CD4-positive, alpha-beta T cell treated with Interleukin-15 for 4 hours (primary cell): Measurements from ENCODE around the gene PMEPA1.

Experiments
- DNase-seq: peaks from one replicate; pipeline ENCODE4 v3.0.0-alpha.2; 2020; ENCODE audit warnings: low spot score

The PMEPA1 gene

DNA sequence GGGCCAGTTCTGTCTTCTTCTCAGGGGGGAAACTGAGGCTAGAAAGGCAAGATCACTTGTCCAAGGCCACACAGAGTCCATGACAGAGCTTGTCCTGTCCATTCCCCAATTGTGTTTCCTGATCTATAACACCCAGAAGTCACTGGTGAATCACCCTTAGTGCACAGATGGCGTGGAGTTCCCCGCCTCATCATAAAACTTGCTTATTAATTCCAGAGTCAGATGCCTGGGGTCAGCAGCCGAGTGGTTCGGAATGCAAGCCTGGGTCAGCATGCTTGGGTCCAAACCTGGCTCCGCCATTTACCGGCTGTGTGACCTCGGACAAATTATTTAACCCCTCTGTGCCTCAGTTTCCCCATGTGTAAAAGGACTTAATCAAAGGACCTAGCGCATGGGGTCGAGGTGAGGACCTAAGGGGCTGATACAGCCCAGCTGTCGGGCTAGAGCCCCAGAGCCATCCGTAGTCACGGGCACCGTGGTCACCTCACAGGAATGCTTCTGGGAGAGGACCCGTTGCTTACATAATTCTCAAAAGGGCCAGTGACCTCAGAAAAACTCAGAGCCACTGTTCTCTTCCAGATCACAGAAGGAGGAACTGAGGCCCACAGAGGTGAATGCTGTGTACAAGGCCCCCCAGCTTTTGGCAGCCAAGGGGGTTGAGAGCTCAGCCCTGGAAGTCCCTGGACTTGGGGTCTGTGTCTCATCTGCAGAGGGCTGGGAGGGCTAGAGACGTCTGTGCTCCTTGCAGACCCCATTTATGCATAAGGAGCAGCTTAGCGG, 88.2 kb downstream of the PMEPA1 start:
- DNase-seq, result no peak

- DNase-seq, result no peak
Observed at GRCh38 chr20:57620999-57621398, 88.8 kb downstream of the PMEPA1 start.

- peak; percentile 61 for DNase-seq
Observed at GRCh38 chr20:57620274-57620990, 89.4 kb downstream of the PMEPA1 start, which contains the start of gene ZBP1. Gene ZBP1 (minus strand): TSS chr20:57620426. CDS start chr20:57620295, 131 bp downstream.

DNA sequence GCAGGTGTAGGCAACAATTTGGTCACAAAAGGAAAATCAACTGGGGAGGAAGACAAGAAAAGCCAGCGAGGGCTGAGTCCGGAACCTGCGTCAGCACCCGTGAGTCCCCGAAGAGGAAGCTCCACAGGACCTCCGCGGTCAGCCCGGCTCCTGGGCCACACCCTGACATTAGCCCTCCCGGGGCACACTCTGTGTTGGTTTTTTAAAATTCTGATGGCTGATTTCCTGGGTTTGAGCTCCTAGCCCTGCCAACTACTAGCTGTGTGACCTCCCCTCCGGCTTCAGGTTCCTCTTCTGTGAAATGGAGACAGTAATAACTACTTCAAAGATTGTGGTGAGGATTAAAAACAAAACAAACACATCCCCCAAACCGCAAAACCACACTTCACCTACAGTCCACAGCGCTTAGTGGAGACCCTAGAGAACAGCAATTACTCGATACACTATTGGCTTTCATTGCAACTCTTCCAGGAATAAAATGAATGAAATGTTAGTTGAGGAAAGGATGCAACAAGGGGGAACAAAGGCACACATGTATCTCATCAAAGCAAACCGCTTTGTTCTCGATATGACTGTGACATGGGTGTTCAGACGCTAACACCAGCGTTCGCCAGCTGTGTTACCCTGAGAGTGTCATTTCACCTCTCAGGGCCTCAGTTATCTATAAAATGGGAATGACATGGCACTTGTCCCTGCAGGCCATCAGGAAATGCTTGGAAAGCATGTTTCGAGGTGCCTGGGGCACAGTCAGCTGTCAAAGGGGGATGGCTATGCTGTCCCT, 90.6 kb downstream of the PMEPA1 start:
- peak; percentile 87 for DNase-seq

GRCh38 chr20:57618764-57619050, 91.1 kb downstream of the PMEPA1 start:
- no peak for DNase-seq

DNA sequence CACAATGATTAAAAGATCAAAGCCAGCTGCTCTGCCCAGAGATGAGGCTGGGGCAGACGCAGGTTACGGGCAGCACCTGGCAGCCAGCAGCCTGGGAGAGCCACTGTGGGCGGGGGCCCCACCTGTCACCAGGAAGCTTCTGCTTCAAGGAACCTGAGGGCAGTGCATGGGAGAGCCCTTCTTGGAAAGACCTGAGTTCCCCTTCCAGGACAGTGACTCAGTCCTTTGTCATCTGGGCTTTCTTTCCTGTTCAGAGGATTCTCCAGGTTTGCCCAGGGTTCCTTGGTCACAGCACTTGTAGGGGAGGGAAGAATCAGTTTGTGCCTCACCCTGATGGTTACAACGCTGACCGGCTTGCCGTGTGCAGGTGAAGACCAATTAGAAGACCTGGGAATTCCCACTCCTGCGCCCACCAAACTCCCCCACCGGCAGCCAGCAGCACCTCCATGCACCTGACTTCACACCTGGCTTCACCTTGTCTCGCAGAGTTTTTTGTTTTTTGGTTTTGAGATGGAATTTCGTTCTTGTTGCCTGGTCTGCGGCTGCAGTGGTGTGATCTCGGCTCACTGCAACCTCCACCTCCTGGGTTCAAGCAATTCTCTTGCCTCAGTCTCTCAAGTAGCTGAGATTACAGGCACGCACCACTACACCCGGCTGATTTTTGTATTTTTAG, 91.6 kb downstream of the PMEPA1 start:
- peak; percentile 71 for DNase-seq

DNA sequence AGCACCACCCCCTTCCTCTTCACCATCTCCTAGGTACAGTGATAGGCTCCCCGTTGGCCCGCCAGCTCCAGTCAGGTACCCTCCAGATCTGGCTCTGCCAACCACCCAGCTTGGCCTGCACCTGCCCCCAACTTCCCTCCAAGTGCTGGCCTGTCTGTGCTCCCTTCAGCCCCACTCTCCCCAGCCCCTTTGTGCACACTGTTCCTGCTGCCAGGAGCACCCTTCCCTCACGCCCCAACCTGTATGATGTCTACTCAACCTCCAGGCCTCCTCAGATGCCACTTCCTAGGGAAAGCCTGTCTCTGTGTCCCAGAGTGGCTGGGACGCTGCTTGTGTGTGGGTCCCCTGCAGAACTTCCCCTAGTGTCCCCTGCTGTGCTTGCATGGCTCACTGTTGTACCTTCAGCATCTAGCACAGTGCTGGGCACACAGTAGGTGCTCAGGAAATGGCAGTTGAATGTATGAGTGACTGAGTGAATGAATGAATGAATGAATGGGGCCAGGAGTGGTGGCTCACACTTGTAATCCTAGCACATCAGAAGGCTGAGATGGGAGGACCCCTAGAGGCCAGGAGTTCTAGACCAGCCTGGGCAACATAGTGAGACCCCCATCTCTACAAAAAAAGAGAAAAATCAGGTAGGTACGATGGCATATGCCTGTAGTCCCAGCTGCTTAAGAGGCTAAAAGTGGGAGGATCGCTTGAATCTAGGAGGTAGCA, 92.6 kb downstream of the PMEPA1 start:
- DNase-seq, result no peak

DNA sequence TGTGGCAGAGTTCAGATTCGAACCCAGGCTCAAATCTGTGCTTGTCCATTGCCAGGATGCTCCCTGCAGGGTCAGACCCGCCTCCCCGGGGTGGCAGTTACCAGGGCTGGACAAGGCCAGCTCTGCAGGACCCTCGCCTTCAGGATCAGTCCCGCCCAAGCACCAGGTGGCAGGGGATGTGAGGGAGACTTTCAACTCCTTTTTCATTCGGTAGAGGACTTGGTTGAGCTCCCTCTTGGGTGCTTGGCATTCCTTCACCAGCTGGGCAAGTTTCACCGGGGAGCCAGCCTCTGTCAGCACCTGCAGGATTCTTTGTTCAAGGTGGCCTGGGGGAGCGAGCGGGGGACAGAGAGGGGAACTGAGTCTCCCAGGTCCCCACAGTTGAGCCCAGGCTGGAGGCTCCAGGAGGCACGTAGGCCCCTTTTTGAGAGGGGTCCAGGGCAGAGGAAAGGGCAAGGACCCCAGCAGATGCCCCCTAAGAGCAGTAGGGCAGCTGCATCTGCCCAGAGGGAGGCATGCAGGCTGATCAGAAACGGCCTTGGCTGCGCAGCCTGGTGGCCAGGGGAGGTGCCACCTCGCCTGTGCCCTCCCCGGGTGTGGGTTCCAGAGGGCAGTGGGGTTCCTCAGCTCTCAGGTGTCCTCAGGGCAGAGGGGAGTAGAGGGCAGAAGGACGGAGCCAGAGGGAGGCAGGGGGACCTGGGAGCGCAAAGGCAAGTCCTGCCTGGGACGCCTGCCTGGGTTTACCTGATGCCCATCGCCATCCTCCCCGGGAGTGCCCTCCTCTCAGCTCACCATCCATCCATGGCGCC, 93.5 kb downstream of the PMEPA1 start:
- DNase-seq, result no peak

DNA sequence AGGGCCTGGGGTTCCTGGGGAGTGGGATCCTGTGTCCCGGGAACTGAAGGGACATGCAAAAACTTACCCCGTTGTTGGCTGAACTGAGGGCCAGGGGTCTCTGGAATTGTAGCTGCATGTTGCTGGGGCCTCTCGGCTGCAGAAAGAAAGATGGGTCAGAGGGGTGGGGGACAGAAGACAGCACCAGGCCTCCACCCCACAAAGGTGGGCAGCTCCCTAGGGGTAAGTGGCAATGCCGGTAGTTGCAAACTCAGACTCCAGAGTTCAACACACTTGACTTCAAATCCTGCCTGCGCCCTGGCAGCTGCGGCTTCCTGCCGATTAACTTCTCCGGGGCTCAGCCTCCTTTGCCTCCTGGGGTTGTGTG, 94.4 kb downstream of the PMEPA1 start:
- no peak for DNase-seq

DNA sequence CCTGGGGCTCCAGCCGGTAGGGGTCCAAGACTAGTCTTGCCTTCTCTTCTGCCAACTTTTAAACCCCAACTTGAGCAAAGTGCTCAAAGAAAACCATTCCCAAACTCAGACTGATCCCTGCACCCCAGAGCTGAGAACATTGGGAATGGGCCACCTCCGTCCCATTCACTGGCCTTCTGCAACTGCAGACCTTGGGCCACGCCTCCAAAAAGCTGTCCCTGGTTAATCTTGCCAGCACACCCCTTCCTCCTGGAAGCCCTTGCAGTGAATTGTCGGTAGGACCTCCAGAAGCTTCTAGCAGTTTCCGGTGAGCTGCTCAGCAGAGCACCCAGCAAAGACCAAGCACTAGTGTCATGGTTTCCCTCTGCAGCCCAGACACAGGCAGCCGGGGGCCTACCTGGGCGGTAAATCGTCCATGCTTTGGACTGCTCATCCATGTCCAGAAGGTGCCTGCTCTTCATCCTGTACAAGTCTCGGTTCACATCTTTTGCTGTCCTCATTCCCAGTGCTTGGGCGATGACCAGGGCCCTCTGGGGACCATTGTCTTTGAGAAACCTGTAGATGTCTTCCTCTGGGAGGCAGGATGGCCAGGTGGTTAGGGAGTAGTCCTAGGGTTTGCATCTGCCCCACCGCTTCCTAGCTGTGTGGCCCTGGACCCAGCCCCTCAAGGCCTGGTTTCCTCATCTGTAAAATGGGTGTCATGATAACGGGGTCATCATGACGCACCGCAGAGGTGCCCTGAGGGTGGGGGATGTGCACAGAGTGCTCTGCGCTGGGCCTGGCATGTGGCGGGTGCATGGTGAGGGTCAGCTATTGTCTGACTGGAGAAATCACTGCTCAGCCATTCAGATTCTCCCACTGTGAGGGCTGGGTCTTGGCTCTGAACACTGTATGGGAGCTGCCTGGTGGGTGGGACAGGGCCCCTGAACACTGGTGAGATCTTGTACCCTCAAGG, 95.0 kb downstream of the PMEPA1 start:
- DNase-seq, result no peak

GRCh38 chr20:57613481-57613921, 96.3 kb downstream of the PMEPA1 start:
- DNase-seq, result no peak

GRCh38 chr20:57612916-57613315, 96.9 kb downstream of the PMEPA1 start:
- no peak for DNase-seq

DNA sequence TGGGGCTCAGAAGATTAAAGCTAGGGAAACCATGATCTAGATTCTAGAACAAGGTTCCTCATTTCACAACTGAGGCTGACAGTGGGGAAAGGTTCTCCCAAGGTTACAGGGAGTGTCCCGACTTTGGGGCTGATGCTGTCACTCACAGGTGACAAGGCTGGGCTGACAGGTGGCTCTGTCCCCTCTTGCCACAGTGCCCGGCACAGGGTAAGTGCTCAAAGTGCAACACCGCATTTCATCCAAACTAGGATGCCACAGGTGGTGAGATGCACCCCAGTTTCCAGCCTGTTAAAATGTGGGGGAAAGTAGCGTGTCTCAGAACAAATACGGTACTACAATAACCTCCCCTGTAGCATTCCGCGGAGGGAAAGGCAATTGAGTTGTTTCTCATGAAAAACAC, 97.4 kb downstream of the PMEPA1 start:
- no peak for DNase-seq

- DNase-seq, result no peak
Observed at GRCh38 chr20:57611586-57612311, 98.1 kb downstream of the PMEPA1 start.

- no peak for DNase-seq
Observed at GRCh38 chr20:57610261-57610952, 99.4 kb downstream of the PMEPA1 start.

DNA sequence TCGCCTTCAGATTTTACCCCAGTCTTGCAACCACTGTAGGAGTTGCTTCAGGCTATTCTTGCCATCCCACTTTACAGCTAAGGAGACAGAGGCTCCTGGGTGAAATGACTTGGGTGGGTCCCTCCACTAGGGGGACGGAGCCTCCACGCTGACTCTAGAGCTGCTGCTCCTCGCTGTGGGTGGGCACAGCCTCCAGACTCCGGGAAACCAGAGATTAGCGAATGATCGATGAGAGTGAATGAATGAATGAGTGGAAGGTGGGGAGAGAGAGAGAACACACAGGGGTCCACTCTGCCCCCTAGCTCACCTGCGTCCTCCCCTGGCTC, 100.0 kb downstream of the PMEPA1 start:
- DNase-seq, result no peak

DNA sequence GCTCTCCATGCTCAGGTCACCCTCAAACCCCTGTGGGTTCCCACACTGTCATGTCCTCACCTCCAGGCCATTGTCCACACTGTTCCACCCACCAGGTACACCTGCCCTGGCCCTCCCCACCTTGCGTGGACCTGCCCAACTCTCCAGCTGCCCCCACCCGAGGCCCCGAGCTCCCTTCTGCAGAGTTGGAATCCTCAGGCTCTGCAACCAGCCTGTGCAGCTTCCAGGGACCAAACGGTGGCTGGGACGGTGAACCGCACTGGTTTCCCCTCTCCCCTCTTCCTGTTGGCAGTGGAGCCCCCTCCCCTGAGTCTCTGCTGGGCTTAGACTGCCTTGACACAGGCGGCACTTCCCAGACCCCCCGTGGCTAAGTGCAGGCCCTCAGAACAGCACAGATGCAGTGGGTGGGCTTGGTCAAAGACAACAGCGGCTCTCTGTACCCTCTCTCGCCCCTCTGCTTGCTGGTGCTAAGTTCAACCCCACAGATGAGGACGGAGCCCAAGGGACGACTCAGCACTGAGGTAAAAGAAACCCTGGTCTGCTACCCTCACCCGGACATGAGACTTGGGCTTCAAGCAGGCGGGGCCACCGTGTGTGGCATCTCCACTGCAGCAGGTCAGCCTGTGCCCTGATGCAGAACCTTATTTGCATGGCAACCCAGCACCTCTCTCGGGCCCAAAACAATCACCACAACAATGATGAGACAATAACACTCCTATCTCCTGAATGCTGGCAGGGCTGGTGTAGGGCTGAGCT, 100.6 kb downstream of the PMEPA1 start:
- DNase-seq, result no peak

GRCh38 chr20:57608516-57608915, 101.3 kb downstream of the PMEPA1 start:
- DNase-seq, result no peak
